Endothelial cell (in vitro differentiated cells): ENCODE data around the gene FOXN1. TPM values are rescaled to one million over a fixed set of nuclear protein-coding genes. Genes with fewer than 3 reads are reported as not detected.

Source experiments
- DNase-seq: peaks from one replicate; pipeline ENCODE4 v3.0.0; 2021; ENCODE audit warnings: low spot score
- H3K27ac Mint-ChIP-seq: one replicate; pipeline ENCODE4 v1.8.0; 2021; ENCODE audit warnings: mixed read lengths, inconsistent platforms; ENCODE audit not compliant: unreplicated experiment
- H3K27me3 Mint-ChIP-seq: one replicate; pipeline ENCODE4 v1.8.0; 2021; ENCODE audit warnings: mild to moderate bottlenecking, moderate library complexity, mixed read lengths, inconsistent platforms; ENCODE audit not compliant: unreplicated experiment
- H3K36me3 Mint-ChIP-seq: one replicate; pipeline ENCODE4 v1.8.0; 2021; ENCODE audit warnings: mild to moderate bottlenecking, low read depth, mixed read lengths, inconsistent platforms; ENCODE audit not compliant: unreplicated experiment
- H3K4me1 Mint-ChIP-seq: one replicate; pipeline ENCODE4 v1.8.0; 2021; ENCODE audit warnings: mild to moderate bottlenecking, mixed read lengths, inconsistent platforms; ENCODE audit not compliant: unreplicated experiment
- H3K4me3 Mint-ChIP-seq: one replicate; pipeline ENCODE4 v1.8.0; 2021; ENCODE audit warnings: mild to moderate bottlenecking, mixed read lengths, inconsistent platforms; ENCODE audit not compliant: unreplicated experiment
- H3K9me3 Mint-ChIP-seq: one replicate; pipeline ENCODE4 v1.8.0; 2021; ENCODE audit warnings: mixed read lengths, inconsistent platforms; ENCODE audit not compliant: unreplicated experiment
- total RNA-seq: library from RNA; stranded (reverse); fragmentation: NEBNext Ultra II Directional; extraction: Animal tissue kit (Norgen Biotek cat#: 25700); gene quantifications from one replicate; pipeline ENCODE4 v1.2.1, GENCODE V29; 2021; ENCODE audit not compliant: unreplicated experiment
- TF ChIP-seq, protein P1 (sequence below): fragments of 200-600 bp; sonication (generic); IDR thresholded peaks from one replicate; pipeline ENCODE4 v1.5.0; 2021; ENCODE audit warnings: antibody characterized with exemption; ENCODE audit not compliant: unreplicated experiment

FOXN1 gene
- total RNA-seq, 1 donor from 2014 or later: not detected

DNA sequence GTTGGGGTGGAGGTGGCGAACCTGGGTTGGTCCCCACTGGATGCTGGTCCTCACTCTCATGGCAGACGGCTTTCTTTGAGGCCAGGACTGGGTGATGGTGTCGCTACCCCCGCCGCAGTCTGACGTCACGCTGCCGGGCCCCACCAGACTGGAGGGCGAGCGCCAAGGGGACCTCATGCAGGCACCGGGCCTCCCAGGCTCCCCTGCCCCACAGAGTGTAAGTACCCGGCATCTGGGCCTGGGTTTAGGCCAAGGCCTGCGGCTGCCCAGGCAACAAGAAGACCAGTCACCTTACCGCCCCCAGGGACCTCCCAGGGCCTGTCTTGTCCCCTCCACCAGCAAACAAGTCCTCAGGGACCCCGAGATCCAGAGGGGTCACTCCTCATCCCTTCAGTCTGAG is 17.7 kb downstream of the FOXN1 start:
- H3K4me3 Mint-ChIP-seq: no peak overlapping the region
- TF ChIP-seq, protein P1, sequence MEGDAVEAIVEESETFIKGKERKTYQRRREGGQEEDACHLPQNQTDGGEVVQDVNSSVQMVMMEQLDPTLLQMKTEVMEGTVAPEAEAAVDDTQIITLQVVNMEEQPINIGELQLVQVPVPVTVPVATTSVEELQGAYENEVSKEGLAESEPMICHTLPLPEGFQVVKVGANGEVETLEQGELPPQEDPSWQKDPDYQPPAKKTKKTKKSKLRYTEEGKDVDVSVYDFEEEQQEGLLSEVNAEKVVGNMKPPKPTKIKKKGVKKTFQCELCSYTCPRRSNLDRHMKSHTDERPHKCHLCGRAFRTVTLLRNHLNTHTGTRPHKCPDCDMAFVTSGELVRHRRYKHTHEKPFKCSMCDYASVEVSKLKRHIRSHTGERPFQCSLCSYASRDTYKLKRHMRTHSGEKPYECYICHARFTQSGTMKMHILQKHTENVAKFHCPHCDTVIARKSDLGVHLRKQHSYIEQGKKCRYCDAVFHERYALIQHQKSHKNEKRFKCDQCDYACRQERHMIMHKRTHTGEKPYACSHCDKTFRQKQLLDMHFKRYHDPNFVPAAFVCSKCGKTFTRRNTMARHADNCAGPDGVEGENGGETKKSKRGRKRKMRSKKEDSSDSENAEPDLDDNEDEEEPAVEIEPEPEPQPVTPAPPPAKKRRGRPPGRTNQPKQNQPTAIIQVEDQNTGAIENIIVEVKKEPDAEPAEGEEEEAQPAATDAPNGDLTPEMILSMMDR: no peak
- no peaks in the 10 kb centered on the region for H3K36me3 Mint-ChIP-seq
- peaks cover 8% of the 10 kb centered on the region for H3K27me3 Mint-ChIP-seq
- H3K27ac Mint-ChIP-seq: no peak overlapping the region
- H3K4me1 Mint-ChIP-seq: peaks cover 6% of the 10 kb centered on the region
- H3K9me3 Mint-ChIP-seq: no peaks in the 10 kb centered on the region
- DNase-seq: no peak

DNA sequence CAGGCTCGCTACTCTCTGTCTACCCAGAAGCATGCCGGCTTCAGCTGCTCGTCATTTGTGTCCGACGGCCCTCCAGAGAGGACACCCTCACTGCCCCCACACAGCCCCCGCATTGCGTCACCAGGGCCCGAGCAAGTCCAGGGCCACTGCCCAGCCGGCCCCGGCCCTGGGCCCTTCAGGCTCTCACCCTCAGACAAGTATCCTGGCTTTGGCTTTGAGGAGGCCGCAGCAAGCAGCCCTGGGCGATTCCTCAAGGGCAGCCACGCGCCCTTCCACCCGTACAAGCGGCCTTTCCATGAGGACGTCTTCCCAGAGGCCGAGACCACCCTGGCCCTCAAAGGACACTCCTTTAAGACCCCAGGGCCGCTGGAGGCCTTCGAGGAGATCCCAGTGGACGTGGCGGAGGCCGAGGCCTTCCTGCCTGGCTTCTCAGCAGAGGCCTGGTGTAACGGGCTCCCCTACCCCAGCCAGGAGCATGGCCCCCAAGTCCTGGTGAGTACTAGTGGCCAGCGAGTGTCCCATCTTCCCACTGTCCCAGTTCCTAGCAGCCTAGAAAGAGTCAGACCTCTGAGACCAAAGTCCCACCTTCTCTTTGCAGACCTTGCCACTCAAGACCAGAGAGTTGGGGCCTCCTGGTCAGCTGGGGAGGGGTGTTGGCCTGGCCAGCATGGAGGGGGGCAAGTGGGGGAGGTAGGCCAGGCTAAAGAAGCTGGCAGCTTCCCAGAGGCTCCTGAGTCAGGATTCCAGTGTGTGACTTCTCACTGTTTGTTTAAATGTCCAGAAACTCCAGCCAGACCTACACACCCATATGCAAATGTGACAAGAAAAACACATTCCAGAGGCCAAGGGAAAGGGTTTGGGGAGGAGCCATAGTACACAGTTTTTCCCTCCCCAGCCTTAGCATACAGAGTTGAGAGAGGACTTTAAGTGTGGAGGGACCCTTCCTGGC is 18.6 kb downstream of the FOXN1 start:
- H3K27me3 Mint-ChIP-seq: peaks cover 9% of the 10 kb centered on the region
- no peak overlapping the region for H3K27ac Mint-ChIP-seq
- peaks cover 5% of the 10 kb centered on the region for H3K4me1 Mint-ChIP-seq
- H3K36me3 Mint-ChIP-seq: no peaks in the 10 kb centered on the region
- DNase-seq: no peak
- no peaks in the 10 kb centered on the region for H3K9me3 Mint-ChIP-seq
- TF ChIP-seq, protein P1: no peak
- no peak overlapping the region for H3K4me3 Mint-ChIP-seq

DNA sequence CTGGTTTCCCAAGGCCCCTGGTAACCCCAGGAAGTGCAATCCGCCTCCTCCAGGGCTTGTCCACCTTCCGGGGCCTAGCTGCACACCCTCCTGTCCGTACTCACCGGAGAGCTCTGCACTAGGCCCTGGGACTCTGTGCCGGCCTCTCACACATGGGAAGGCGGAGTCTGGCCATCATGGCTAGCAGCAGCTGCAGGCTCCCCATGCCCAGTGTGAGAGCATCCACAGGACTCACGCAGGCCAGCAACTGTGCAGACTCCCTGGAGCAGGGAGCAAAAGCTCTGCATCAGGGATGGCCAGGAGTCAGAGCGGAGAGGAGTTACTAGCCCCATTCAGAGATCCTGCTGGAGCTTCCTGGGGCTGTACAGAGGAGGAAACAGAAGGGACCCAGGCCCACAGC is 20.2 kb downstream of the FOXN1 start:
- Mint-ChIP-seq H3K4me3 (no peak overlapping the region), H3K36me3 (no peaks in the 10 kb centered on the region), H3K4me1 (peaks cover 5% of the 10 kb centered on the region), H3K27me3 (peaks cover 11% of the 10 kb centered on the region), H3K27ac (no peak overlapping the region), H3K9me3 (no peaks in the 10 kb centered on the region)
- TF ChIP-seq, protein P1: no peak
- DNase-seq: no peak

DNA sequence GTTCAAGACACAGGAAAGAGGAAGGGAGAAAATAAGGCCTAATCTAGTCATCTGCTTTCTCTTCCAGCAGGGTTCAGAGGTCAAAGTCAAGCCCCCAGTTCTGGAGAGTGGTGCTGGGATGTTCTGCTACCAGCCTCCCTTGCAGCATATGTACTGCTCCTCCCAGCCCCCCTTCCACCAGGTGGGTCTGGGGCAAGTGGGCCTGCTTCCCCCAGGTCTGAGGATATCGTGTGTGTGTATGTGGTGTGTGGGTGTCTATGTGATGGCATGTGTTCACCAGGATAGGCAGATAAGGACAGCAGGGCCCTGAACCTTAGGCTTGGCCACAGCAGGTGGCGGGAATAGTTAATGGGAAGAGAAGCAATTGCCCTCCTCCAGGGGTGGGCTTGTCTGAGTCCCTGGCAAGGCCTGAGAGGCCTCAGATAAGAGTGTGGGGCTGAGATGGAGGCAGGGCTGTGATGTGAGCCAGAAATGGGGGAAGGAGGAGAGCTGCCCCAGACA is 21.1 kb downstream of the FOXN1 start:
- Mint-ChIP-seq H3K27me3 (peaks cover 11% of the 10 kb centered on the region), H3K4me3 (no peak overlapping the region), H3K36me3 (no peaks in the 10 kb centered on the region), H3K9me3 (no peaks in the 10 kb centered on the region), H3K27ac (peak overlapping the region; percentile 66), H3K4me1 (no peaks in the 10 kb centered on the region)
- TF ChIP-seq, protein P1: no peak
- no peak for DNase-seq

DNA sequence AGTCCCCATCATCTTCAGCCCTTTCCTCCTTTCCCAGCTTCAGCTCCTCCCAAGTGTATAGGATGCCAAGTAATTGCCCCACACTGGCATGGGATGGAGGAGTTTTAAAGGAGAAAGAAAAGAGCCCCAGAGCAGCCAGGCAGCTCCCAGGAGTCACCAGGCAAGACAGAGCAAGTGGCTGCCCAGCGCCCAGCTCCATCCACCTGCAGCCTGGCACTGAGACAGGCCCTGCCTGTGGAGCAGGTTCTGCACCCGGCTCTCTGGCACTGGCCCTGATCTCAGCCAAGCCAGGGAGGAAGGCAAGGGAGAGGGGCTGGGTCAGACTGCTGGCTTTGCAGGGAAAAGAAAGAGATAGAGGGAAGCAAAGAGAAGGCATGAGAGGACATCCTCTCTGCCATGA is 21.7 kb downstream of the FOXN1 start:
- H3K27me3 Mint-ChIP-seq: peaks cover 9% of the 10 kb centered on the region
- H3K36me3 Mint-ChIP-seq: no peaks in the 10 kb centered on the region
- H3K27ac Mint-ChIP-seq: no peak overlapping the region
- H3K4me1 Mint-ChIP-seq: no peaks in the 10 kb centered on the region
- no peaks in the 10 kb centered on the region for H3K9me3 Mint-ChIP-seq
- no peak overlapping the region for H3K4me3 Mint-ChIP-seq
- TF ChIP-seq, protein P1: no peak
- no peak for DNase-seq
